ENCODE measurements around the gene NIPA2. TPM values are rescaled to one million over a fixed set of nuclear protein-coding genes. Genes with fewer than 3 reads are reported as not detected.

Gene NIPA2
- polyA plus RNA-seq, 2 donors = 6.7 to 21.1 TPM

GRCh38 chr15:22903427-22903826 lies 65.0 kb downstream of the NIPA2 start:
- H3K9me3 ChIP-seq (ENCODE audit: control insufficient read depth in 2 of 2, insufficient read depth in 1 of 2, low read depth in 1 of 2, low read length in 1 of 2) = no peaks in the 10 kb centered on the region
- 94 to 95% methylated on average over 17 to 18 of the region's 18 CpGs for WGBS, 2 donors
- peaks cover 6 to 40% of the 10 kb centered on the region in 2 donors for H3K36me3 ChIP-seq (ENCODE audit: control insufficient read depth in 2 of 2, insufficient read depth in 2 of 2, low read length in 1 of 2)
- no peak overlapping the region for H3K4me3 ChIP-seq (ENCODE audit: low read depth in 1 of 2, low read length in 2 of 2)
- H3K4me1 ChIP-seq (ENCODE audit: control insufficient read depth in 2 of 2, insufficient read depth in 2 of 2, low read length in 1 of 2) = no peaks in the 10 kb centered on the region
- no peaks in the 10 kb centered on the region for H3K27me3 ChIP-seq (ENCODE audit: control insufficient read depth in 1 of 2, insufficient read depth in 2 of 2, low read length in 2 of 2)
- no peak overlapping the region for H3K27ac ChIP-seq (ENCODE audit: low read depth in 2 of 2, low read length in 1 of 2)

GRCh38 chr15:22903961-22904534 lies 65.6 kb downstream of the NIPA2 start:
- H3K4me1 ChIP-seq (ENCODE audit: control insufficient read depth in 2 of 2, insufficient read depth in 2 of 2, low read length in 1 of 2) = no peaks in the 10 kb centered on the region
- no peaks in the 10 kb centered on the region for H3K9me3 ChIP-seq (ENCODE audit: control insufficient read depth in 2 of 2, insufficient read depth in 1 of 2, low read depth in 1 of 2, low read length in 1 of 2)
- no peak overlapping the region for H3K4me3 ChIP-seq (ENCODE audit: low read depth in 1 of 2, low read length in 2 of 2)
- H3K27ac ChIP-seq (ENCODE audit: low read depth in 2 of 2, low read length in 1 of 2) = no peak overlapping the region
- WGBS, 2 donors = 73 to 76% methylated on average over 19 of the region's 19 CpGs
- H3K36me3 ChIP-seq (ENCODE audit: control insufficient read depth in 2 of 2, insufficient read depth in 2 of 2, low read length in 1 of 2) = peaks cover 10 to 42% of the 10 kb centered on the region in 2 donors
- H3K27me3 ChIP-seq (ENCODE audit: control insufficient read depth in 1 of 2, insufficient read depth in 2 of 2, low read length in 2 of 2) = no peaks in the 10 kb centered on the region

DNA sequence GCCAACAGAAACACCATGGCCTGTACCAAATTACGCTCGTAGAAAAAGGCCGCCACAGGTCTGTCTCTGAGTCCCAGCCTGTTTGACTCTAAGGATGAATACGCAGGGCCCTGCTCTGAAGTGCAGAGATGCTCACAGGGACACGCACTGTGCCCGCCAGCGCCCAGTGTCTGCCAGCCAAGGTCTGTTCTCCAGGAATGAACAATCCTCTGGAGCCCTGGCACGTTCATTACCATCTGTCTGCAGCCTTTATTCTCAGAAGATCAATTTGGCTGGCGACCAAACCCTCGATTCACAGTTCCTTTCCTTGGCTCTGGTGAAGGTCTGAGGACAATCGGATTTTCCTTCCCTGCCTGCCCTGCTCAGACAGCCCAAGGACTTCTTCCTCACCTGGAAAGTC lies 66.3 kb downstream of the NIPA2 start:
- Histone ChIP-seq H3K9me3 (ENCODE audit: control insufficient read depth in 2 of 2, insufficient read depth in 1 of 2, low read depth in 1 of 2, low read length in 1 of 2) (no peaks in the 10 kb centered on the region), H3K36me3 (ENCODE audit: control insufficient read depth in 2 of 2, insufficient read depth in 2 of 2, low read length in 1 of 2) (peaks cover 13 to 45% of the 10 kb centered on the region in 2 donors), H3K4me1 (ENCODE audit: control insufficient read depth in 2 of 2, insufficient read depth in 2 of 2, low read length in 1 of 2) (no peaks in the 10 kb centered on the region), H3K27ac (ENCODE audit: low read depth in 2 of 2, low read length in 1 of 2) (no peak overlapping the region), H3K27me3 (ENCODE audit: control insufficient read depth in 1 of 2, insufficient read depth in 2 of 2, low read length in 2 of 2) (no peaks in the 10 kb centered on the region), H3K4me3 (ENCODE audit: low read depth in 1 of 2, low read length in 2 of 2) (no peak overlapping the region)
- 63 to 64% methylated on average over 11 of the region's 11 CpGs for WGBS, 2 donors

DNA sequence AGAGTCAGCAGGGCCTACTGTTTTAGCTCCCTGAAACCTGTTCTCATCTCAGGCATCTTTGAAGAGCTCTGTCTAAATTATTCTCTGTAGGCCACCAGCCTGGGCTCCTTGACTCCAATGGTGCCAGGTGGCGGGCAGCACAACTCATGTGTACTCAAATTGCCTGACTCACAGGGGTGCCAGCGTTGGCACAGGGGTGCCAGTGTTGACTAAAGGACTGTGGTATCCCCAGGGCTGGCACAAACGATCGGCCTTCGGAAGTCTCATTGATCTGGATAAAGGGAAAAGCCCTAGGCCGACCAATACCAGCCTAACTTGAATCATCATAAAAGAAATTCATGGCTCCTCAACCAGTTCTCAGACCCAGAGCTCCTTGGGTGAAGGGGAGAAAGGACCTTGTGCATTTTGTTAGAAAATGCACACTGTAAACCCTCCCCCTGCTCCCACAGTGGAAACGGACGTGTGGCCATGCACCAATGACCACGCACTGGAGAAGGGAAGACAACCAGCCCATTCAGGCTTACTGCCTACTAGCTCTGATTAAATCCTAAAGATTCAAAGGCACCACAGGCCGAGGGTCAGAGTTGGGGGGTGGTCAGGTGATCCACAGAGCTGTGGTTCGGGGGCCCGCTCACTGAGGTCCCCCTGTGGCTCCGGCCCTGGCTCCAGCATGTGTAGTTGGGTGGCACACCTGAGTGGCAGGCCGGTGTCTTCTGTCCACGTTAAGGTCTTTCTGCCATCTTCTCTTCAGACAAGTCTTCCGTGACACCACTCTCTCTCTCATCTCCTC lies 68.9 kb downstream of the NIPA2 start:
- H3K4me3 ChIP-seq (ENCODE audit: low read depth in 1 of 2, low read length in 2 of 2) = no peak overlapping the region
- no peaks in the 10 kb centered on the region for H3K4me1 ChIP-seq (ENCODE audit: control insufficient read depth in 2 of 2, insufficient read depth in 2 of 2, low read length in 1 of 2)
- peaks cover 18 to 42% of the 10 kb centered on the region in 2 donors for H3K36me3 ChIP-seq (ENCODE audit: control insufficient read depth in 2 of 2, insufficient read depth in 2 of 2, low read length in 1 of 2)
- H3K27me3 ChIP-seq (ENCODE audit: control insufficient read depth in 1 of 2, insufficient read depth in 2 of 2, low read length in 2 of 2) = no peaks in the 10 kb centered on the region
- H3K9me3 ChIP-seq (ENCODE audit: control insufficient read depth in 2 of 2, insufficient read depth in 1 of 2, low read depth in 1 of 2, low read length in 1 of 2) = no peaks in the 10 kb centered on the region
- no peak overlapping the region for H3K27ac ChIP-seq (ENCODE audit: low read depth in 2 of 2, low read length in 1 of 2)
- WGBS, 2 donors = 88 to 90% methylated on average over 16 of the region's 16 CpGs

- 89 to 94% methylated on average over 9 of the region's 9 CpGs for WGBS, 2 donors
- Histone ChIP-seq H3K36me3 (ENCODE audit: control insufficient read depth in 2 of 2, insufficient read depth in 2 of 2, low read length in 1 of 2) (peaks cover 18 to 34% of the 10 kb centered on the region in 2 donors), H3K27me3 (ENCODE audit: control insufficient read depth in 1 of 2, insufficient read depth in 2 of 2, low read length in 2 of 2) (no peaks in the 10 kb centered on the region), H3K4me1 (ENCODE audit: control insufficient read depth in 2 of 2, insufficient read depth in 2 of 2, low read length in 1 of 2) (no peaks in the 10 kb centered on the region), H3K4me3 (ENCODE audit: low read depth in 1 of 2, low read length in 2 of 2) (no peak overlapping the region), H3K27ac (ENCODE audit: low read depth in 2 of 2, low read length in 1 of 2) (no peak overlapping the region), H3K9me3 (ENCODE audit: control insufficient read depth in 2 of 2, insufficient read depth in 1 of 2, low read depth in 1 of 2, low read length in 1 of 2) (no peaks in the 10 kb centered on the region)
Measured at GRCh38 chr15:22908830-22909229, 70.4 kb downstream of the NIPA2 start.

DNA sequence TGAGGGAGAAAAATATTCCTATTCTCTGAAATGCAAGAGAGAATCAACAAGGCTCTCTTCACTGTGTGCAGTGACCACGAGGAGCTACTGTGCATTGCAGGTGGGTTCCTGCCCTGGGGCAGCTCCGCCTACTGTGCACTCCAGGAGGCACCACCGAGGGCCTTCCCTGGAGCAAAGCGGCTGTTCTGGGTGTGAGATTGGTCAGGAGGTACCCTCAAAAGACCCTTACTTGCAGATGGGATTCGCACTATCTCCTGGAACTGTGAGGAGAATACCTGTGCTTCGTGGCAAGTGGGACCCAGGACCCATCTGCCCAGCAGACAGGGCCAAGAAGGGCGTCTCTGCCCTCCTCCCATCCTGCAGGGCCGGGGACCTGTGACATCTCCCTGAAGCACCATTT lies 72.8 kb downstream of the NIPA2 start:
- H3K27ac ChIP-seq (ENCODE audit: low read depth in 2 of 2, low read length in 1 of 2) = no peak overlapping the region
- H3K4me1 ChIP-seq (ENCODE audit: control insufficient read depth in 2 of 2, insufficient read depth in 2 of 2, low read length in 1 of 2) = no peaks in the 10 kb centered on the region
- H3K4me3 ChIP-seq (ENCODE audit: low read depth in 1 of 2, low read length in 2 of 2) = no peak overlapping the region
- 86 to 90% methylated on average over 8 of the region's 8 CpGs for WGBS, 2 donors
- H3K36me3 ChIP-seq (ENCODE audit: control insufficient read depth in 2 of 2, insufficient read depth in 2 of 2, low read length in 1 of 2) = peaks cover 18 to 42% of the 10 kb centered on the region in 2 donors
- no peaks in the 10 kb centered on the region for H3K9me3 ChIP-seq (ENCODE audit: control insufficient read depth in 2 of 2, insufficient read depth in 1 of 2, low read depth in 1 of 2, low read length in 1 of 2)
- no peaks in the 10 kb centered on the region for H3K27me3 ChIP-seq (ENCODE audit: control insufficient read depth in 1 of 2, insufficient read depth in 2 of 2, low read length in 2 of 2)

DNA sequence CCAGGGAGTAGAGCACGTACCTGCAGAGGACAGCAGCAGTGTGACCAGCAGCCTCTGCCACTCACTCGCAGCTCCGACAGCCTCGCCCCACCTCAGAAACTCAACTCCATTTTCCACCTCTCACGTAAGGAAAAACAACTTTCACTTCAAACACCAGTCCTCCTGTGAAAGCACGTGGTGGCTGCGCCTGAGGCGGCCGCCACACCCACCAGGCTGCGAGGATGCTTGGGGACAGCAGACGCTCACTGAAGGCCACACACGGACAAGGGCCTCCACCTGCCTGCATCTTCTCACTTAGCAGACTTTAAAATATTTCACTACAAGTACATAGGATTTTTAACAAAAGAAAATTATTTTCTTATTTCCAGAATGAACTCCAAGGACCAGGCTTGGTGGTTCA lies 73.8 kb downstream of the NIPA2 start:
- H3K27me3 ChIP-seq (ENCODE audit: control insufficient read depth in 1 of 2, insufficient read depth in 2 of 2, low read length in 2 of 2) = no peaks in the 10 kb centered on the region
- no peak overlapping the region for H3K4me3 ChIP-seq (ENCODE audit: low read depth in 1 of 2, low read length in 2 of 2)
- H3K4me1 ChIP-seq (ENCODE audit: control insufficient read depth in 2 of 2, insufficient read depth in 2 of 2, low read length in 1 of 2) = no peaks in the 10 kb centered on the region
- H3K27ac ChIP-seq (ENCODE audit: low read depth in 2 of 2, low read length in 1 of 2) = no peak overlapping the region
- H3K36me3 ChIP-seq (ENCODE audit: control insufficient read depth in 2 of 2, insufficient read depth in 2 of 2, low read length in 1 of 2) = peaks cover 16 to 48% of the 10 kb centered on the region in 2 donors
- no peaks in the 10 kb centered on the region for H3K9me3 ChIP-seq (ENCODE audit: control insufficient read depth in 2 of 2, insufficient read depth in 1 of 2, low read depth in 1 of 2, low read length in 1 of 2)
- WGBS, 2 donors = 95 to 96% methylated on average over 12 of the region's 12 CpGs

DNA sequence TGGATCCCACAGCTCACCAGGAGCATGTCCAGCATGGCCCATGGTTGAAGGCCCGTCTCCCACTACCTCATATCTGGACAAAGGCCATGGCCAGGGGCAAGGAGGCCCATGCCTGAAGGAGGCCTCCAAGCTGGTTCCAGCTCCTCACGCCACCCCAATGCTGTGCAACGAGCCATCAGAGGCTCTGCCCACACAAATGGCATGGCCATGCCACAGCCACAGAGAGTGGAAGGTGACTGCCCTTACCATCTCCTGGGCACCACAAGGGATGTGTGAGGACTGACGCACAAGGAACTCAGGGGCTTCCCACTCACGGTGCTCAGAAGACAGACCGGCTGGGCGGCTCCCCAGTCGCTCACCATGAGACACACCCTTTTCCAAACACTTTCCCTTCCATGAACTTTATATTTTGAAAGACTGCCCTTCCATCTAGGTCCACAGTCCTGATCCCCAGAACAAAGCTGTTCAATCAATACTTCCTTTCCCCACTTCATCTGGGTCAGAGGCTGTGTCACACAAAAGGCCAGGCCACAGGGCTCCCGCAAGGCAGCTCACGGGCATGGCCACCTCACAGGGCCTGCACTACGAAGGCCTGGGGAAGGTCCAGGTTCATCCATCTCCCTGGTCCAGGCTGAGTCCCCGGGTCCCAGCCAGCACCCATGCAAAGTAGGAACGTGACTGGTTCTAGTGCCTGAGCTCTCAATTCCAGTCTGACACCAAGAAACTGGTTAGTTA lies 75.3 kb downstream of the NIPA2 start:
- WGBS, 2 donors = 95 to 96% methylated on average over 13 of the region's 13 CpGs
- Histone ChIP-seq H3K27me3 (ENCODE audit: control insufficient read depth in 1 of 2, insufficient read depth in 2 of 2, low read length in 2 of 2) (no peaks in the 10 kb centered on the region), H3K4me3 (ENCODE audit: low read depth in 1 of 2, low read length in 2 of 2) (no peak overlapping the region), H3K36me3 (ENCODE audit: control insufficient read depth in 2 of 2, insufficient read depth in 2 of 2, low read length in 1 of 2) (peaks cover 11 to 57% of the 10 kb centered on the region in 2 donors), H3K27ac (ENCODE audit: low read depth in 2 of 2, low read length in 1 of 2) (no peak overlapping the region), H3K9me3 (ENCODE audit: control insufficient read depth in 2 of 2, insufficient read depth in 1 of 2, low read depth in 1 of 2, low read length in 1 of 2) (no peaks in the 10 kb centered on the region), H3K4me1 (ENCODE audit: control insufficient read depth in 2 of 2, insufficient read depth in 2 of 2, low read length in 1 of 2) (peaks cover 0 to 2% of the 10 kb centered on the region in 2 donors)

DNA sequence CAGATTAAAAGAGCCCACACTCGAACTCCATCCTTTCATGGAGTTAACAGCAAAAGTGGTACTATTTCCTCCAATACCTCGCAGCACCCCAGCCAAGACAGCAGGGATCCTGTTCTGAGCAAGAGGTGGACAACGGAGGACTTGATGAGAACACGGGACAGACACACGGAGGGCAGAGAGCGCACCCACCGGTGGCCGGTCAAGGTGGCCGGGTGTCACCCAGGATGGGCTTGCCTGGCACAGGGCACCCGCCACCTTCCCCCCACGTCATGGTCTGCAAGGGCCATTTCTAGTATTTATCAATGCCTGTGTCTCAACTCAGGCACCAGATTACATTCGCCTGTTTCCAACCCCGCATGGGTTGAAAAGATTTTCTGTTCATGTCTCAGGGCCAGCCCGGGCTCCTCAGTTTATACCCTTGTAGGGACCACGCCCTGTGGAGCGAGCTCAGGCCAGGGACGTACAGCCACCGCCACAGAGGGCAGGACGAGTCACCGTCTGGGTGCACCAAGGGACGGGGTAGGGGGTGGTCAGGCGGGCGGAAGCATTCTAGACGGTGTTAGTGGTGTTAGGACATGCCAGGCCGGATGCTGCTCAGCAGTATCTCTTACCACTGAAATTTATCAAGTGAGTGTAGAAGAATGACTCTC lies 77.5 kb downstream of the NIPA2 start:
- Histone ChIP-seq H3K4me1 (ENCODE audit: control insufficient read depth in 2 of 2, insufficient read depth in 2 of 2, low read length in 1 of 2) (peaks cover 0 to 2% of the 10 kb centered on the region in 2 donors), H3K4me3 (ENCODE audit: low read depth in 1 of 2, low read length in 2 of 2) (no peak overlapping the region), H3K27me3 (ENCODE audit: control insufficient read depth in 1 of 2, insufficient read depth in 2 of 2, low read length in 2 of 2) (no peaks in the 10 kb centered on the region), H3K36me3 (ENCODE audit: control insufficient read depth in 2 of 2, insufficient read depth in 2 of 2, low read length in 1 of 2) (peaks cover 3 to 50% of the 10 kb centered on the region in 2 donors), H3K9me3 (ENCODE audit: control insufficient read depth in 2 of 2, insufficient read depth in 1 of 2, low read depth in 1 of 2, low read length in 1 of 2) (no peaks in the 10 kb centered on the region), H3K27ac (ENCODE audit: low read depth in 2 of 2, low read length in 1 of 2) (no peak overlapping the region)
- 94 to 95% methylated on average over 25 of the region's 25 CpGs for WGBS, 2 donors

Measured in esophagus (tissue), 2 donors.